Activated naive CD4-positive, alpha-beta T cell treated with anti-CD3 and anti-CD28 coated beads, Interleukin-2, amount 50 U/mL, for 24 hours (primary cell): ENCODE results near the gene INS.

Experiments
- H3K27ac Mint-ChIP-seq: one replicate; pipeline ENCODE4 v1.8.0; 2021; ENCODE audit warnings: mild to moderate bottlenecking, mixed read lengths
- H3K27me3 Mint-ChIP-seq: one replicate; pipeline ENCODE4 v1.8.0; 2021; ENCODE audit warnings: mixed read lengths
- H3K36me3 Mint-ChIP-seq: one replicate; pipeline ENCODE4 v1.8.0; 2021; ENCODE audit warnings: mixed read lengths
- H3K4me1 Mint-ChIP-seq: one replicate; pipeline ENCODE4 v1.8.0; 2021; ENCODE audit warnings: mixed read lengths
- H3K4me3 Mint-ChIP-seq: one replicate; pipeline ENCODE4 v1.8.0; 2021; ENCODE audit warnings: mild to moderate bottlenecking, mixed read lengths
- H3K9me3 Mint-ChIP-seq: one replicate; pipeline ENCODE4 v1.8.0; 2021; ENCODE audit warnings: mixed read lengths

INS gene

GRCh38 chr11:2160736-2161259 is at the start of gene INS:
INS (minus strand) TSS chr11:2161209; CDS start chr11:2160971, 238 bp downstream.
- Mint-ChIP-seq H3K27ac (no peak within 1 kb of the TSS), H3K27me3 (peaks cover 1% of the 10 kb centered on the region), H3K36me3 (no peaks in the 10 kb centered on the region), H3K4me1 (no peaks in the 10 kb centered on the region), H3K9me3 (no peaks in the 10 kb centered on the region), H3K4me3 (no peak within 1 kb of the TSS)

DNA sequence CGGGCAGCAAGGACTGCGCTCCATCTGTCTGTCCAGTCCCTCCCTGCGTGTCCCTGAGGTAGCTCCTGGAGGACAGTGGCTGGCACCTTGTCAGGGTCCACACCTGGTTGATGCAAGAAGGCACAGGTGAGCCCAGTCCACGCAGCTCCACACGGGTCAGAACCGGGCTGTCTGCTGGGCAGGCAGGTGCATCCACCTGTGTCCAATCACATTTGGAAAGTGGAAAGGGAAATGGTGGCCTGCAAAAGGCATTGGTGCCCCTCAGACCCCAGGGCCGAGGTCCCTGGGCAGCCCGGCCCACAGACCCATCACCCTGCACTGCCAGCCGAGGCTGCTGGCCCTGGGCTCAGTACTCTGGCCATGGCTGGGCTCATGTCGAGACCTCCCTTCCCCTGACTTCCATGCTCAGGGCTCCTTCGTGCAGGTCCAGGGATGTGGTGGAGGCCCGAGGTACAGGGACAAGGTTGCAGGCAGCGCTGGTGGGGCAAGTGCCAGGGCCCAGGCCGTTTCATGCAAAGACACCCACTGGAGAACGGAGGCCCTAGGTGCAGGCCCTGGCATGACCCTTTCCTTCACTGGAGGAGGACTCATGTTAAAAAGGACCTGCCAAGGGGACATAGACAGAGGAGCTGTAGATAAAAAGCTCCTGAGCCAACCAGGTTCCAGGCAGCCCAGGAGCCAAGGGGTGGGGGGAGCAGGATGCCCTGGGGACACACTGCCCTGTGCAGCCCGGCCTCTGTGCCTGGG is 49.5 kb upstream of the INS start:
- H3K9me3 Mint-ChIP-seq = no peaks in the 10 kb centered on the region
- no peak overlapping the region for H3K4me3 Mint-ChIP-seq
- H3K27me3 Mint-ChIP-seq = no peaks in the 10 kb centered on the region
- no peak overlapping the region for H3K27ac Mint-ChIP-seq
- H3K36me3 Mint-ChIP-seq = no peaks in the 10 kb centered on the region
- H3K4me1 Mint-ChIP-seq = peaks cover 12% of the 10 kb centered on the region

GRCh38 chr11:2209900-2210321 is 48.9 kb upstream of the INS start:
- Mint-ChIP-seq H3K9me3 (no peaks in the 10 kb centered on the region), H3K4me3 (no peak overlapping the region), H3K36me3 (no peaks in the 10 kb centered on the region), H3K27me3 (no peaks in the 10 kb centered on the region), H3K27ac (no peak overlapping the region), H3K4me1 (peaks cover 12% of the 10 kb centered on the region)

DNA sequence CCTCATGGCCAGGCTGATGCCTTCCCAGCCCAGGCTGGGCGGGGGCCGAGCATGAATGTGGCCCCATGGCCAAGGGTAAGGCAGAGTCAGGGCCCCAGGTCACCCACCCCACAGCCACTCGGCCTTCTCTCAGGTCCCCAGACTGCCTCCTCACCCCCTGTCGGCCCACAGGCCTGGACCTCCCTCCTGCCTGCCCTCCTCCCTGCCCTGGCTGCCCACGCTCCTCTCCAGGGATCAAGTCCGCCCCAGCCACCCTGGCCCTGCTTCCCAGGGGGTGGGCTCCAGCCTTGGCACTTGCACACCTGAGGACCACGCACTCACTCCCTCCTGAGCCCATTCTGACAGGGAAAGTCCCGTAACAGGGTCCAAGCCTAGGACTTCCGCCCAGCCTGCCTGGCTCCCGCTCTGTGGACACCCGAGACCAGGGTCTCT is 48.4 kb upstream of the INS start:
- H3K9me3 Mint-ChIP-seq = no peaks in the 10 kb centered on the region
- H3K36me3 Mint-ChIP-seq = no peaks in the 10 kb centered on the region
- H3K4me3 Mint-ChIP-seq = no peak overlapping the region
- H3K4me1 Mint-ChIP-seq = peaks cover 12% of the 10 kb centered on the region
- no peaks in the 10 kb centered on the region for H3K27me3 Mint-ChIP-seq
- no peak overlapping the region for H3K27ac Mint-ChIP-seq

- H3K4me1 Mint-ChIP-seq = peaks cover 7% of the 10 kb centered on the region
- no peaks in the 10 kb centered on the region for H3K27me3 Mint-ChIP-seq
- H3K36me3 Mint-ChIP-seq = no peaks in the 10 kb centered on the region
- H3K9me3 Mint-ChIP-seq = no peaks in the 10 kb centered on the region
- no peak overlapping the region for H3K27ac Mint-ChIP-seq
- no peak overlapping the region for H3K4me3 Mint-ChIP-seq
These were observed 47.8 kb upstream of the INS start for GRCh38 chr11:2208691-2209369.

DNA sequence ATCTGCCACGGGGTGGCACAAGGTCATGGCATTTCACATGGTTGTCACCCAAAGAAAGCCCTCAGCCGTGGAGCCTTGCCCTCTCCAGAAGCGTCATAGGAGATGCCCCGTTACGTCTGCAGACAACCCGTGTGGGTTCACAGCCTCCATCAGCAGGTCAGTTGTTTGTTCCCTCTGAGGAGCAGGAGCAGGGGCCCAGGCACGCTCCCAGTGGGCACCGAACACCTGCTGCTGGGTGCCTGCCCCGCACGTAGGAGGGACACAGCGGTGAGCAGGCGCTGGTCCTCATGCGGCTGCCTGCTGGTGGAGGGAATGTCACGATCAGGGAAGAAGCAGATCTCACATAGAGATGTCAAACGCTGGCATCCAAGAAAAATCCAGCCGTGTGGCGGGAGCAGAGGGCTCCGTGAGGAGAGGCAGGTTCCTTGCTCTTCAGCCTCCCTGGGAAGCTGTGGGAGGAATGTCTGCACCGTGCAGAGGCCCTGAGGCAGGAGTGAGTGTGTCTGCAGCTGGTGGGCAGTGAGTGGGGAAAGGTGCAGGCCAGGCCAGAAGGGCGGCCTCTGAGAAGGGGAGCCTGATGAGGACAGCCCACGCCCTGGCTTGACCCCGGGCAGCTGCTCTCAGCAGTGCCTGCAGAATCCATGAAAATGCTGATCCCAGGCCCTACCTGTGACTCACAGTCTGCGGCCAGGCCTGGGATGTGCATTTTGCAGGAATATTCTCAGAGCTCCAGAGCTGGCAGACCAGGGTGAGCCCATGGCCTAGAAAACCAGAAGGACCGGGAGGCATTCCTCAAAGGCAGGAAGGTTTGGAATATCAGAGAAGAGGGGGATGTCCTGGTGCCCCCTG is 47.0 kb upstream of the INS start:
- H3K27ac Mint-ChIP-seq = no peak overlapping the region
- H3K4me3 Mint-ChIP-seq = no peak overlapping the region
- H3K36me3 Mint-ChIP-seq = no peaks in the 10 kb centered on the region
- no peaks in the 10 kb centered on the region for H3K27me3 Mint-ChIP-seq
- H3K9me3 Mint-ChIP-seq = no peaks in the 10 kb centered on the region
- H3K4me1 Mint-ChIP-seq = no peaks in the 10 kb centered on the region

DNA sequence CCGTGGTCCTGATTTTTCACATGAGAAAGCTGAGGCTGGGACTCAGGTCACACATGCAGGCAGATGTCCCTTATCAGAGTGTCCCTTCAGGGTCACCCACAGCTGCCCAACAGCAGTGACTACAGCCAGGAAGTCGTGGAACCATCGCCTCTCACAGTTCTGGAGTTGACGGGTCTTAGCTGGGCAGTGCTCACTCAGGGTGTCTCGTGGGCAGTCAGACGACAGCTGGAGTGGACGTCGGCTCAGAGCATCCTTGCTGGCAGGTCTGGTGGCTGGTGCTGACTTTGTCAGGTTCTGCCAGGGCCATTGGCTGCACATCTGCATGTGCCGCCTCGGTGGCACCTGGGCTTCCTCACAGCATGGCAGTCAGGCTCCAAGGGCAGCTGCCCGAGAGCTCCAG is 46.2 kb upstream of the INS start:
- Mint-ChIP-seq H3K4me3 (no peak overlapping the region), H3K4me1 (no peaks in the 10 kb centered on the region), H3K27ac (no peak overlapping the region), H3K27me3 (no peaks in the 10 kb centered on the region), H3K9me3 (no peaks in the 10 kb centered on the region), H3K36me3 (no peaks in the 10 kb centered on the region)

DNA sequence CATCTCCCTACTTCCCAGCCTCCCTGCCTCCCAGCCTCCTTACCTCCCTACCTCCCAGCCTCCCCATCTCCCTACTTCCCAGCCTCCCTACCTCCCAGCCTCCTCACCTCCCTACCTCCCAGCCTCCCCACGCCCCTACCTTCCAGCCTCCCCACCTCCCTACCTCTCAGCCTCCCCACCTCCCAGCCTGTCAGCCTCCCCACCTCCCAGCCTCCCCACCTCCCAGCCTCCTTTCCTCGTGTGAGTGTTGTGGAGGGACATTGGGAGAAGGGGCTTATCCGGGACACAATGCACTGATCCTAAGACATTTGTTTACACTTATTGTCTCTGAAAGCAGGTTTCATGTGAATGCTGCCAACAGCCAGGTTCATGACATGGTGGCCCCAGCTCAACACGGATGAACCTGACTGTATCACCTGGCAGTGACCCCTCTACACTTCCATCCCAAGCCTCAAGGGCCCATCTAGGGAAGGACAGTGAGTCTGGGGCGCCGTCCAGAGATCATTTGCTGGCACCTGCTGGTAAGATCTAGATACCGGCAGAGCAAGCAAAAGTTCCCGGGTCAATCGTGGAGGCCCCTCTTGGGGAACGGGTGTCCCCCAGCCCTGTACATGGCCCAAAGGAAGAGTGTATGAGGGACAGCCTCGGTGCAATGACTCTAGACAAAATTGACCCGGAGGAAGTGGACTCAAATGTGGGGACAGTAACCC is 45.1 kb upstream of the INS start:
- Mint-ChIP-seq H3K27ac (no peak overlapping the region), H3K4me3 (no peak overlapping the region), H3K27me3 (no peaks in the 10 kb centered on the region), H3K4me1 (no peaks in the 10 kb centered on the region), H3K36me3 (no peaks in the 10 kb centered on the region), H3K9me3 (no peaks in the 10 kb centered on the region)

DNA sequence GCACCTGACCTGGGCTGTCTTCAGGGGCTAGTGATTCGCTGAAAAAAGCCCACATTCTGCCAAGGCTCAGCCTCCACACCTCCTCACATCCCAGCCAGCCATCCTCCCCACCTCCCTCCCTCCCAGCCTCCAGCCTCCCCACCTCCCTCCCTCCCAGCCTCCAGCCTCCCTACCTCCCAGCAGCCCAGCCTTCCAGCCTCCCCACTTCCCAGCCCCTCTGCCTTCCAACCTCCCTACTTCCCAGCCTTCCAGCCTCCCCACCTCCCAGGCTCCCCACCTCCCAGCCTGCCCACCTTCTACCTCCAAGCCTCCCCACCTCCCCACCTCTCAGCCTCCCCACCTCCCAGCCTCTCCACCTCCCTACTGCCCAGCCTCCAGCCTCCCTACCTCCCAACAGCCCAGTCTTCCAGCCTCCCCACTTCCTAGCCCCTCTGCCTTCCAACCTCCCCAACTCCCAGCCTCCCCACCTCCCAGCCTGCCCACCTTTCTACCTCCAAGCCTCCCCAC is 44.3 kb upstream of the INS start:
- Mint-ChIP-seq H3K4me3 (no peak overlapping the region), H3K27me3 (no peaks in the 10 kb centered on the region), H3K36me3 (no peaks in the 10 kb centered on the region), H3K9me3 (no peaks in the 10 kb centered on the region), H3K27ac (no peak overlapping the region), H3K4me1 (no peaks in the 10 kb centered on the region)

DNA sequence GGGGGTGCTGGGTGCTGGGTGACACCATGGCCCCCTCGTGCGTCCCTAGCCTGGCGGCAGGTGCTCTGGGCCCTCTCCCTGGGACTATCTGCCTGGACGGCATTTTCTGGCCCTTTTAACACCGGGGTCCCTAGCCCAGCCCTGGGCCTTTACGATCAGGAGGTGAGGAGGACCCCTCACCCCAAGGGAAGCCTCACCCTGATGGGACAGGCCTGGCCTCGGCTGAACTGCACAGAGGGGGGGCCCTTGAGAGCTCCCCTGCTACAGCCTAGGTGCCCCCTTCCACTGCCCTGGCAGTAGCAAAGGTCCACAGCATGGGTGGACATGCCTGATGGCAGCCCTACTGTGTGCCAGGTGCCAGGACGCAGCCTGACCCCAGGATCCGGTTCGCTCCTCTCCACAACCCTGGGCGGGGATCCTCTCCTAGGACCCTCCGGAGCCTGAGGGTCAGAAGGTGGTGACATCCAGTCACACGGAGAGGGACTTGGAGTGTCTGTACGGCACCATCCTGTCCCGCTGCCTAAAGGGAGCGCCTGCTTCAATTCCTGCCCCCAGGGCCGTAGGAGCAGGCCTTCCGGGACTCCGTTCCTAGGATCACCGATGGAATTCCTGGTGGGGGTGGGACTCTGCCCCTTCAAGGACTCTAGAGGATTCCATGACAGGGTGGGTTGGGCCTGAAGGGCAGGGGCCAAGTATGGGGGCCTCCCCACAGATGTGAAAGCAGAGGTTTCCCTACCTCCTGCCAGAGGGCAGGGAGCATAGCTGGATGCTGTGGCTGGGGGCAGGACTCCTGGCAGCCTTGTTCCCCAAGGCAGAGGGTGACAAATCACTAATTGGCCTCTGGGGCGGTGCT is 43.6 kb upstream of the INS start:
- H3K4me3 Mint-ChIP-seq = no peak overlapping the region
- no peak overlapping the region for H3K27ac Mint-ChIP-seq
- no peaks in the 10 kb centered on the region for H3K9me3 Mint-ChIP-seq
- H3K36me3 Mint-ChIP-seq = no peaks in the 10 kb centered on the region
- H3K27me3 Mint-ChIP-seq = no peaks in the 10 kb centered on the region
- H3K4me1 Mint-ChIP-seq = no peaks in the 10 kb centered on the region

- H3K4me1 Mint-ChIP-seq = no peaks in the 10 kb centered on the region
- no peaks in the 10 kb centered on the region for H3K9me3 Mint-ChIP-seq
- no peak overlapping the region for H3K27ac Mint-ChIP-seq
- no peak overlapping the region for H3K4me3 Mint-ChIP-seq
- no peaks in the 10 kb centered on the region for H3K27me3 Mint-ChIP-seq
- no peaks in the 10 kb centered on the region for H3K36me3 Mint-ChIP-seq
These were observed 42.6 kb upstream of the INS start for GRCh38 chr11:2203440-2204259.

- Mint-ChIP-seq H3K4me3 (no peak overlapping the region), H3K36me3 (no peaks in the 10 kb centered on the region), H3K27me3 (no peaks in the 10 kb centered on the region), H3K9me3 (no peaks in the 10 kb centered on the region), H3K27ac (no peak overlapping the region), H3K4me1 (no peaks in the 10 kb centered on the region)
These were observed 42.0 kb upstream of the INS start for GRCh38 chr11:2202900-2203439.

- Mint-ChIP-seq H3K4me1 (no peaks in the 10 kb centered on the region), H3K27ac (no peak overlapping the region), H3K9me3 (no peaks in the 10 kb centered on the region), H3K4me3 (no peak overlapping the region), H3K36me3 (no peaks in the 10 kb centered on the region), H3K27me3 (no peaks in the 10 kb centered on the region)
These were observed 41.3 kb upstream of the INS start for GRCh38 chr11:2202071-2202899.
